A549 (cell line): ENCODE results near the gene RADIL. TPM values are rescaled to one million over a fixed set of nuclear protein-coding genes. Genes with fewer than 3 reads are reported as not detected.

ENCODE experiments used
- ATAC-seq, 2 experiments: fragments of 200-7000 bp in 1 of 2; fragments of >200 bp in 1 of 2; cut with Nextera tagmentation in 1 of 2; cut with Tn5 transposase in 1 of 2; 3 replicates each; pipeline versions ENCODE4 v1.8.0 to v1.9.1; 2018 to 2020; ENCODE audit warnings: mild to moderate bottlenecking in 1 of 2, moderate library complexity in 1 of 2
- CTCF ChIA-PET: fragments of 300-600 bp; sonication (Branson Sonifier 250); formaldehyde crosslinking; extraction: SDS; loops from one replicate; lab custom pipeline; 2021; ENCODE audit warnings: antibody characterized with exemption, inconsistent platforms; lab: Yijun Ruan, JAX
- POLR2A ChIA-PET: fragments of 350-600 bp; formaldehyde crosslinking; extraction: SDS; loops from one replicate; lab custom pipeline; 2021; ENCODE audit warnings: antibody characterized with exemption, inconsistent platforms; lab: Yijun Ruan, JAX
- DNase-seq, 2 experiments: peaks; one replicate each; pipeline versions ENCODE4 v3.0.0 to v3.0.0-alpha.2; 2011 to 2016; ENCODE audit warnings: low read depth in 1 of 2, low spot score in 1 of 2
- FAIRE-seq: peaks from 2 replicates; lab custom pipeline; 2011; peaks lifted over from hg19 to GRCh38; lab: Jason Lieb, UNC
- H3K27ac ChIP-seq, 2 experiments: fragments of >200 bp; sonication (Bioruptor Twin); formaldehyde crosslinking; 3 replicates each; pipeline ENCODE4 v1.5.1; 2016 to 2017
- H3K4me1 ChIP-seq: fragments of >200 bp; sonication (Bioruptor Twin); formaldehyde crosslinking; 3 replicates; pipeline ENCODE4 v1.6.1; 2016
- H3K4me2 ChIP-seq: fragments of >200 bp; sonication (Bioruptor Twin); formaldehyde crosslinking; 3 replicates; pipeline ENCODE4 v1.6.1; 2016
- H3K4me3 ChIP-seq: fragments of >200 bp; sonication (Bioruptor Twin); formaldehyde crosslinking; 3 replicates; pipeline ENCODE4 v1.5.1; 2016
- H3K9me3 ChIP-seq: fragments of >200 bp; sonication (Bioruptor Twin); formaldehyde crosslinking; 3 replicates; pipeline ENCODE4 v1.6.1; 2016
- CEBPB ChIP-seq, 2 experiments: fragments of >200 bp in 1 of 2; sonication (Bioruptor Twin) in 1 of 2; formaldehyde crosslinking in 1 of 2; IDR thresholded peaks; 2 replicates each; pipeline ENCODE4 v1.6.1; 2012 to 2016
- CHD2 ChIP-seq: fragments of 150-350 bp; IDR thresholded peaks from 2 replicates; pipeline ENCODE4 v1.6.1; 2014; ENCODE audit warnings: low read length; ENCODE audit not compliant: partially characterized antibody
- CHD4 ChIP-seq: fragments of 200-600 bp; sonication (generic); IDR thresholded peaks from 2 replicates; pipeline ENCODE4 v1.6.1; 2016; ENCODE audit warnings: antibody characterized with exemption, mild to moderate bottlenecking, borderline replicate concordance
- EHMT2 ChIP-seq: fragments of 200-600 bp; sonication (generic); IDR thresholded peaks from 2 replicates; pipeline ENCODE4 v1.6.1; 2016; ENCODE audit warnings: antibody characterized with exemption, low read depth, mild to moderate bottlenecking, moderate library complexity
- ESRRA ChIP-seq: fragments of 150-350 bp; IDR thresholded peaks from 2 replicates; pipeline ENCODE4 v1.6.1; 2014; ENCODE audit warnings: mild to moderate bottlenecking, low read length, borderline replicate concordance
- HEYL ChIP-seq: fragments of 250-450 bp; sonication (Bioruptor Pico); IDR thresholded peaks from 2 replicates; pipeline ENCODE4 v1.8.0; 2021; ENCODE audit warnings: mild to moderate bottlenecking, moderate library complexity
- KDM1A ChIP-seq: fragments of 200-600 bp; sonication (generic); IDR thresholded peaks from 2 replicates; pipeline ENCODE4 v1.6.1; 2016; ENCODE audit warnings: low read depth, mild to moderate bottlenecking
- NFE2L2 ChIP-seq: fragments of 150-350 bp; conservative IDR thresholded peaks from 2 replicates; pipeline ENCODE4 v1.6.1; 2014; ENCODE audit warnings: low read length
- NR3C1 ChIP-seq: fragments of >200 bp; sonication (Bioruptor Twin); formaldehyde crosslinking; IDR thresholded peaks from 3 replicates; pipeline ENCODE4 v1.6.1; 2017
- POLR2A ChIP-seq: IDR thresholded peaks from 2 replicates; pipeline ENCODE4 v1.6.1; 2012; ENCODE audit warnings: mild to moderate bottlenecking, low read length
- POLR2AphosphoS2 ChIP-seq: conservative IDR thresholded peaks from 2 replicates; pipeline ENCODE4 v1.6.1; 2012; ENCODE audit warnings: low read length, improper control_type of control experiment, inconsistent platforms
- RCOR1 ChIP-seq: fragments of 150-350 bp; IDR thresholded peaks from 2 replicates; pipeline ENCODE4 v1.6.1; 2014; ENCODE audit warnings: antibody characterized with exemption, low read length, low read depth
- SREBF2 ChIP-seq: fragments of 450-650 bp; IDR thresholded peaks from 2 replicates; pipeline ENCODE4 v1.6.1; 2014; ENCODE audit warnings: mild to moderate bottlenecking, moderate library complexity
- TFCP2L1 ChIP-seq: fragments of 250-450 bp; sonication (Bioruptor Pico); IDR thresholded peaks from 2 replicates; pipeline ENCODE4 v1.5.0; 2021; ENCODE audit warnings: mild to moderate bottlenecking
- WGBS: methylation state at CpG from one replicate; pipeline ENCODE4 v1.1.6; 2017; ENCODE audit errors: missing lambda C conversion rate; 5-methylcytosine and 5-hydroxymethylcytosine counted together
- polyA plus RNA-seq, 4 experiments: library from polyadenylated mRNA; depleted of rRNA in 3 of 4; stranded (reverse); fragments of >200 nt; fragmentation: RNase III in 1 of 4; extraction: RNeasy Plus Mini Kit Qiagen cat#74134 plus additional on column Dnase treatment in 1 of 4; gene quantifications; 2 replicates in 3 of 4; 3 replicates in 1 of 4; pipeline ENCODE4 v1.2.3, GENCODE V29; 2011 to 2017
- TF ChIP-seq, protein P1 (sequence below): fragments of 200-600 bp; sonication (generic); IDR thresholded peaks from 2 replicates; pipeline ENCODE4 v1.6.1; 2016; ENCODE audit warnings: antibody characterized with exemption, mild to moderate bottlenecking, moderate library complexity
- TF ChIP-seq, protein P2 (sequence below): fragments of >200 bp; sonication (Bioruptor Twin); formaldehyde crosslinking; IDR thresholded peaks from 3 replicates; pipeline ENCODE4 v1.6.1; 2016
- TF ChIP-seq, protein P3 (sequence below): fragments of >200 bp; sonication (Bioruptor Twin); formaldehyde crosslinking; IDR thresholded peaks from 3 replicates; pipeline ENCODE4 v1.5.1; 2016
- TF ChIP-seq, protein P4 (sequence below): fragments of 250-450 bp; sonication (Bioruptor Pico); IDR thresholded peaks from 2 replicates; pipeline ENCODE4 v1.5.0; 2021; ENCODE audit warnings: mild to moderate bottlenecking, moderate library complexity, borderline replicate concordance
- TF ChIP-seq, protein P5 (sequence below): IDR thresholded peaks from 2 replicates; pipeline ENCODE4 v1.6.1; 2012

The RADIL gene
- polyA plus RNA-seq, 2 of the 4 experiments (the other 2 are of a cell fraction) = 1.0 to 1.1 TPM

DNA sequence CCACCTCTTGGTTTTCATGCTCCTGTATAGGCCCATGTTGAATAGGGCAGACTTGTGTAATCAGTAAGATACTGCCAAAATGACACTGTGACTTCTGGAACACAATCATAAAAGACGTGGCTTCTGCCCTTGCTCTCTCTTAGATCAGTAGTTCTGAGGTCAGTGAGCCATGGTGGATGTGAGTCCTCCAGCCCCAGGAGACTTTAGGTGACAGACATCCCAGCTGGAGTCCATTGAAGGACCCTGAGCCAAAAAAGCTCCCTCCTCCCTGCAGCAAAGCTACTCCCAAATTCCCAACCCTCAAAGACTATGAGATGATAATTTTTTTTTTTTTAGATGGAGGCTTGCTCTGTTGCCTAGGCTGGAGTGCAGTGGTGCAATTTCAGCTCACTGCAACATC is 3.2 kb upstream of the RADIL start (continued):
- TF ChIP-seq, protein P1, sequence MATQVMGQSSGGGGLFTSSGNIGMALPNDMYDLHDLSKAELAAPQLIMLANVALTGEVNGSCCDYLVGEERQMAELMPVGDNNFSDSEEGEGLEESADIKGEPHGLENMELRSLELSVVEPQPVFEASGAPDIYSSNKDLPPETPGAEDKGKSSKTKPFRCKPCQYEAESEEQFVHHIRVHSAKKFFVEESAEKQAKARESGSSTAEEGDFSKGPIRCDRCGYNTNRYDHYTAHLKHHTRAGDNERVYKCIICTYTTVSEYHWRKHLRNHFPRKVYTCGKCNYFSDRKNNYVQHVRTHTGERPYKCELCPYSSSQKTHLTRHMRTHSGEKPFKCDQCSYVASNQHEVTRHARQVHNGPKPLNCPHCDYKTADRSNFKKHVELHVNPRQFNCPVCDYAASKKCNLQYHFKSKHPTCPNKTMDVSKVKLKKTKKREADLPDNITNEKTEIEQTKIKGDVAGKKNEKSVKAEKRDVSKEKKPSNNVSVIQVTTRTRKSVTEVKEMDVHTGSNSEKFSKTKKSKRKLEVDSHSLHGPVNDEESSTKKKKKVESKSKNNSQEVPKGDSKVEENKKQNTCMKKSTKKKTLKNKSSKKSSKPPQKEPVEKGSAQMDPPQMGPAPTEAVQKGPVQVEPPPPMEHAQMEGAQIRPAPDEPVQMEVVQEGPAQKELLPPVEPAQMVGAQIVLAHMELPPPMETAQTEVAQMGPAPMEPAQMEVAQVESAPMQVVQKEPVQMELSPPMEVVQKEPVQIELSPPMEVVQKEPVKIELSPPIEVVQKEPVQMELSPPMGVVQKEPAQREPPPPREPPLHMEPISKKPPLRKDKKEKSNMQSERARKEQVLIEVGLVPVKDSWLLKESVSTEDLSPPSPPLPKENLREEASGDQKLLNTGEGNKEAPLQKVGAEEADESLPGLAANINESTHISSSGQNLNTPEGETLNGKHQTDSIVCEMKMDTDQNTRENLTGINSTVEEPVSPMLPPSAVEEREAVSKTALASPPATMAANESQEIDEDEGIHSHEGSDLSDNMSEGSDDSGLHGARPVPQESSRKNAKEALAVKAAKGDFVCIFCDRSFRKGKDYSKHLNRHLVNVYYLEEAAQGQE = no peak
- TF ChIP-seq, protein P2, sequence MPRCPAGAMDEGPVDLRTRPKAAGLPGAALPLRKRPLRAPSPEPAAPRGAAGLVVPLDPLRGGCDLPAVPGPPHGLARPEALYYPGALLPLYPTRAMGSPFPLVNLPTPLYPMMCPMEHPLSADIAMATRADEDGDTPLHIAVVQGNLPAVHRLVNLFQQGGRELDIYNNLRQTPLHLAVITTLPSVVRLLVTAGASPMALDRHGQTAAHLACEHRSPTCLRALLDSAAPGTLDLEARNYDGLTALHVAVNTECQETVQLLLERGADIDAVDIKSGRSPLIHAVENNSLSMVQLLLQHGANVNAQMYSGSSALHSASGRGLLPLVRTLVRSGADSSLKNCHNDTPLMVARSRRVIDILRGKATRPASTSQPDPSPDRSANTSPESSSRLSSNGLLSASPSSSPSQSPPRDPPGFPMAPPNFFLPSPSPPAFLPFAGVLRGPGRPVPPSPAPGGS = no peak
- no peak for TF ChIP-seq KDM1A
- TF ChIP-seq ESRRA = no peak
- no peak for TF ChIP-seq CEBPB (IDR thresholded peaks at IDR 0.05)

DNA sequence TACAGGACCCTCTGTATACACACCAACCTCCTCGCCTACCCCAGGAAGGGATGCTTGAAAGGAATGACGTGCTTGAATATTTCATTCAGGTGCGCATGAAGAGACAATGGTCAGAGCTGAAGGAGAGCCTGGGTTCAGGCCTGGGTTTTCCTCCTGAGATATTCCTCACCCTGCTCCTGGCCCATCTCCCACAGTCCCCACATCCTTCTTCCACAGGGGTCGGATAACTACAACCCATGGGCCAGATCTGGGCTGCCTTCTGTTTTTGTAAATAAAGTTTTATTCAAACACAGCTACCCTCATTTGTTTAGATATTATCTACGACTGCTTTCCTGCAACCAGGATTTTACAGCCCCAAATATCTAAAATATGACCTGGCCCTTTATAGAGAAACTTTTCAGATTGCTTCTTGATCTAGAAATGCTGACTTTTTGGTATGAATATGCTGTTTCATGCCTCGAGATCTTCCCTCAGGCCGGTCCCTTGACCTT is 1.8 kb upstream of the RADIL start:
- ATAC-seq (no peak), FAIRE-seq (no peak), DNase-seq (no peak)
- Histone ChIP-seq H3K27ac (no peak overlapping the region), H3K4me1 (0 out of 3 replicates have a peak, but pooled peaks cover 4% of the 10 kb centered on the region), H3K4me2 (no peak overlapping the region)
- POLR2A ChIA-PET = no interaction called here
- CTCF ChIA-PET = interaction anchor here (0.7 to 3.0 kb wide), 2 partner anchors 18 to 94 kb away, joined by 3 to 10 read pairs; no protein-coding TSS in a partner anchor
- WGBS = 76% methylated on average over 7 of the region's 7 CpGs
- TF ChIP-seq CHD2 = no peak
- TF ChIP-seq POLR2AphosphoS2 = no peak
- TF ChIP-seq POLR2A = no peak
- no peak for TF ChIP-seq EHMT2
- TF ChIP-seq NR3C1 = no peak
- TF ChIP-seq, all 56 proteins: peak for 0
- no peak overlapping the region for H3K4me3 ChIP-seq
- no peaks in the 10 kb centered on the region for H3K9me3 ChIP-seq

DNA sequence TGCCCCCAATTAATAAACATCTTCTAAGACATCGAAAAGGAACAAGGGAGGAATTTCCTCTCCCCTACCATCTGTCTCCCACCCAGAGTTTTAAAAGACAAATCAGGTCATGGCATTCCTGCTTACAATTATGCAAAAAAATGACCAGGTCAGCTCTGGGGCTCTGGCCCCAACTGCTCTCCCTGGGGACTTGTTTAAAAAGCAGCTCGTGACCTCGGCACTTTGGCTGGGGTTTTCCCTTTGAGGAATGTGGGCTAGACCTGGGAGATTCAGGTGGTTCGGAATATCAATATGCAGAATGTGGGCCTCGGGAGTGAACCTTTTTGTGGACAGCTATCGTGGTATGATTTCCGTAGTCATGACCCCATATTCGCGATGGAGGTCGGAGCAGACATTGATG is 648 bp upstream of the RADIL start:
- 69% methylated on average over 10 of the region's 10 CpGs for WGBS
- no peak for TF ChIP-seq RCOR1
- TF ChIP-seq, protein P3, sequence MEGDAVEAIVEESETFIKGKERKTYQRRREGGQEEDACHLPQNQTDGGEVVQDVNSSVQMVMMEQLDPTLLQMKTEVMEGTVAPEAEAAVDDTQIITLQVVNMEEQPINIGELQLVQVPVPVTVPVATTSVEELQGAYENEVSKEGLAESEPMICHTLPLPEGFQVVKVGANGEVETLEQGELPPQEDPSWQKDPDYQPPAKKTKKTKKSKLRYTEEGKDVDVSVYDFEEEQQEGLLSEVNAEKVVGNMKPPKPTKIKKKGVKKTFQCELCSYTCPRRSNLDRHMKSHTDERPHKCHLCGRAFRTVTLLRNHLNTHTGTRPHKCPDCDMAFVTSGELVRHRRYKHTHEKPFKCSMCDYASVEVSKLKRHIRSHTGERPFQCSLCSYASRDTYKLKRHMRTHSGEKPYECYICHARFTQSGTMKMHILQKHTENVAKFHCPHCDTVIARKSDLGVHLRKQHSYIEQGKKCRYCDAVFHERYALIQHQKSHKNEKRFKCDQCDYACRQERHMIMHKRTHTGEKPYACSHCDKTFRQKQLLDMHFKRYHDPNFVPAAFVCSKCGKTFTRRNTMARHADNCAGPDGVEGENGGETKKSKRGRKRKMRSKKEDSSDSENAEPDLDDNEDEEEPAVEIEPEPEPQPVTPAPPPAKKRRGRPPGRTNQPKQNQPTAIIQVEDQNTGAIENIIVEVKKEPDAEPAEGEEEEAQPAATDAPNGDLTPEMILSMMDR = no peak
- TF ChIP-seq CHD4 = no peak
- TF ChIP-seq HEYL = no peak
- no peak for TF ChIP-seq NFE2L2
- TF ChIP-seq, protein P4, sequence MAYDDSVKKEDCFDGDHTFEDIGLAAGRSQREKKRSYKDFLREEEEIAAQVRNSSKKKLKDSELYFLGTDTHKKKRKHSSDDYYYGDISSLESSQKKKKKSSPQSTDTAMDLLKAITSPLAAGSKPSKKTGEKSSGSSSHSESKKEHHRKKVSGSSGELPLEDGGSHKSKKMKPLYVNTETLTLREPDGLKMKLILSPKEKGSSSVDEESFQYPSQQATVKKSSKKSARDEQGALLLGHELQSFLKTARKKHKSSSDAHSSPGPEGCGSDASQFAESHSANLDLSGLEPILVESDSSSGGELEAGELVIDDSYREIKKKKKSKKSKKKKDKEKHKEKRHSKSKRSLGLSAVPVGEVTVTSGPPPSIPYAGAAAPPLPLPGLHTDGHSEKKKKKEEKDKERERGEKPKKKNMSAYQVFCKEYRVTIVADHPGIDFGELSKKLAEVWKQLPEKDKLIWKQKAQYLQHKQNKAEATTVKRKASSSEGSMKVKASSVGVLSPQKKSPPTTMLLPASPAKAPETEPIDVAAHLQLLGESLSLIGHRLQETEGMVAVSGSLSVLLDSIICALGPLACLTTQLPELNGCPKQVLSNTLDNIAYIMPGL = no peak
- TF ChIP-seq CEBPB (IDR thresholded peaks at IDR 0.05) = no peak
- no peak for TF ChIP-seq POLR2AphosphoS2
- TF ChIP-seq, protein P5, sequence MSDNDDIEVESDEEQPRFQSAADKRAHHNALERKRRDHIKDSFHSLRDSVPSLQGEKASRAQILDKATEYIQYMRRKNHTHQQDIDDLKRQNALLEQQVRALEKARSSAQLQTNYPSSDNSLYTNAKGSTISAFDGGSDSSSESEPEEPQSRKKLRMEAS = no peak
- TF ChIP-seq TFCP2L1 (CRISPR knock-in tag) = no peak
- TF ChIP-seq KDM1A = no peak
- no peak for TF ChIP-seq ESRRA
- no peak for TF ChIP-seq SREBF2
- TF ChIP-seq NR3C1 = no peak
- TF ChIP-seq, all 56 proteins: peak for 0

More for the DNA sequence above, 648 bp upstream of the RADIL start:
- Histone ChIP-seq H3K27ac (no peak overlapping the region), H3K4me2 (peak overlapping the region; percentile 99; the same call in 1 of the 3 replicates), H3K9me3 (no peaks in the 10 kb centered on the region), H3K4me1 (0 out of 3 replicates have a peak, but pooled peaks cover 4% of the 10 kb centered on the region), H3K4me3 (no peak overlapping the region; the same call in 2 of the 3 replicates)
- POLR2A ChIA-PET = interaction anchor here (0.6 kb wide), 1 partner anchor 109 kb away, joined by 3 read pairs; the partner anchor contains the start of gene AP5Z1
- DNase-seq (no peak), ATAC-seq (no peak), FAIRE-seq (no peak)
- CTCF ChIA-PET = interaction anchor here (0.6 to 4.1 kb wide), 33 partner anchors 10 to 273 kb away, joined by 3 to 39 read pairs (median 5); no protein-coding TSS in a partner anchor
